Measurements from ENCODE around the gene SLC26A9. TPM values are rescaled to one million over a fixed set of nuclear protein-coding genes. Genes with fewer than 3 reads are reported as not detected.

The SLC26A9 gene, protein sequence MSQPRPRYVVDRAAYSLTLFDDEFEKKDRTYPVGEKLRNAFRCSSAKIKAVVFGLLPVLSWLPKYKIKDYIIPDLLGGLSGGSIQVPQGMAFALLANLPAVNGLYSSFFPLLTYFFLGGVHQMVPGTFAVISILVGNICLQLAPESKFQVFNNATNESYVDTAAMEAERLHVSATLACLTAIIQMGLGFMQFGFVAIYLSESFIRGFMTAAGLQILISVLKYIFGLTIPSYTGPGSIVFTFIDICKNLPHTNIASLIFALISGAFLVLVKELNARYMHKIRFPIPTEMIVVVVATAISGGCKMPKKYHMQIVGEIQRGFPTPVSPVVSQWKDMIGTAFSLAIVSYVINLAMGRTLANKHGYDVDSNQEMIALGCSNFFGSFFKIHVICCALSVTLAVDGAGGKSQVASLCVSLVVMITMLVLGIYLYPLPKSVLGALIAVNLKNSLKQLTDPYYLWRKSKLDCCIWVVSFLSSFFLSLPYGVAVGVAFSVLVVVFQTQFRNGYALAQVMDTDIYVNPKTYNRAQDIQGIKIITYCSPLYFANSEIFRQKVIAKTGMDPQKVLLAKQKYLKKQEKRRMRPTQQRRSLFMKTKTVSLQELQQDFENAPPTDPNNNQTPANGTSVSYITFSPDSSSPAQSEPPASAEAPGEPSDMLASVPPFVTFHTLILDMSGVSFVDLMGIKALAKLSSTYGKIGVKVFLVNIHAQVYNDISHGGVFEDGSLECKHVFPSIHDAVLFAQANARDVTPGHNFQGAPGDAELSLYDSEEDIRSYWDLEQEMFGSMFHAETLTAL
- total RNA-seq, result not detected

DNA sequence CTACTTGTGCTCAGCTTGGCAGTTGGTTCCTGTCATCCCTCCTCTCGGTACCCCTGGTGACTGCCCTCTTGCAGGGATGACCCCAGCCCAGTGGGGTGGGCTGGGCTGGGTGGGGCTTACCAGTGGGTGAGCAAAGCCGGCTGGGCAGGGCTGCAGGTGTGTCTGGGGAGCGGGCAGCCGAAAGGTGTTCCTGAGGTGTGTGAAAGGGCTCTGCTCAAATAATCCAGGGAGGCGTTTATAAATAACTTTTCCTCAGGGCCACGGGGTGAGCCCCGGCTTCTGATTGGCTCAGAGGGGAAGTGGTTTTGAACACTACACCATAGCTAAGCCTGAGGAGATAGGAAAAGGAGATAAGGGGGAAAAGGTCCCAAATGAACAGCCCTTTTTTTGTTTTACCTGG, at the start of gene SLC26A9:
TSS of gene SLC26A9 (minus strand) at position 212 of the 400 bp plus-strand sequence. CDS start 7,636 bp downstream, outside the sequence.
- TF ChIP-seq, protein P1, sequence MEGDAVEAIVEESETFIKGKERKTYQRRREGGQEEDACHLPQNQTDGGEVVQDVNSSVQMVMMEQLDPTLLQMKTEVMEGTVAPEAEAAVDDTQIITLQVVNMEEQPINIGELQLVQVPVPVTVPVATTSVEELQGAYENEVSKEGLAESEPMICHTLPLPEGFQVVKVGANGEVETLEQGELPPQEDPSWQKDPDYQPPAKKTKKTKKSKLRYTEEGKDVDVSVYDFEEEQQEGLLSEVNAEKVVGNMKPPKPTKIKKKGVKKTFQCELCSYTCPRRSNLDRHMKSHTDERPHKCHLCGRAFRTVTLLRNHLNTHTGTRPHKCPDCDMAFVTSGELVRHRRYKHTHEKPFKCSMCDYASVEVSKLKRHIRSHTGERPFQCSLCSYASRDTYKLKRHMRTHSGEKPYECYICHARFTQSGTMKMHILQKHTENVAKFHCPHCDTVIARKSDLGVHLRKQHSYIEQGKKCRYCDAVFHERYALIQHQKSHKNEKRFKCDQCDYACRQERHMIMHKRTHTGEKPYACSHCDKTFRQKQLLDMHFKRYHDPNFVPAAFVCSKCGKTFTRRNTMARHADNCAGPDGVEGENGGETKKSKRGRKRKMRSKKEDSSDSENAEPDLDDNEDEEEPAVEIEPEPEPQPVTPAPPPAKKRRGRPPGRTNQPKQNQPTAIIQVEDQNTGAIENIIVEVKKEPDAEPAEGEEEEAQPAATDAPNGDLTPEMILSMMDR (IDR thresholded peaks at IDR 0.05; ENCODE audit: low read depth), result no peak

DNA sequence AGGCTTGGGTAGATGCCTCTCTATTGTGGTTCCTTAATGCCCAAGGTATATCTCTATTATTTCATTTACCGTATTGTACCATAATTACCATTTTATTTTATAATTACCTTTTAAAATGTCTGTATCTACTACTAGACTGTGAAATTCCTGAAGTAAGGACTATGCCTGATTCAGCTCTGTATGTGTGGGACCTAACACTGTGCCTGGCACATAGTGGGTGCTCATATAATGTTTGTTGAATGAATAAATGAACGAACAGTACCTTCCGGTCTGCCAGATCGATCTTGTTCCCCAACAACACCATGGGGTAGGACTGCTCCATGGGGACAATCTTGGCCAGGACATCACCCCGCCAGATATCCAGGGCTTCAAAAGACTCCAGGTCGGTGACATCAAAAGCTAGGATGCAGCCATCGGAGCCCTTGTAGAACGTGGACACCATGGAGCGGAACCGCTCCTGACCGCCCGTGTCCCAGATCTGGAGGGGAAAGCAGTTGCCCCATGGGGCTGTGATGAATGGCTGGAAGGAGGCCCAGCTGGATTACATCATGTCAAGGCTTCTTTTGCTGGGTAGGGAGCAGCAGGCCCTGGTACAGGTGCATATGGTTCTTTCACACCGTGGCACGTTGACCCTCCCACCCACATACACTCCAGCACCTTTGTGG, 49.1 kb upstream of the SLC26A9 start:
- TF ChIP-seq, protein P1 (IDR thresholded peaks at IDR 0.05; ENCODE audit: low read depth), result no peak

DNA sequence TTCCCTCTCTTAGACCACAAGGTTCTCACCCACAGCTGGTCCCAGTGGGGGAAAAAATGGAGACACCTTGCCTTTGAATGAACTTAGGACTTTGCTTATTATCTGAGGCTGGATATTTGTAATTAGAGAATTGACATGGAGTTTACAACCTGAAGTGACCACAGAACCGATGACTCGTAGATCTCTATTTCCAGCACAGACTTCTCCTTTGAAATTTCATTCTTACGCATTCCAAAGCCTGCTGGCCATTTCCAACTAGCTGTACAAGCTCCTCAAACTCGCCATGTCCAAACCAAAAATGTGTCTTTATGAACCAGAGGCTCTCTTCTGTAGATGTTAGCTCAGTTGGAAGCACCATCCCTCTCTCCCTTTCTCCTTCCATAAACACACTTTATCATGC, 48.0 kb upstream of the SLC26A9 start:
- TF ChIP-seq, protein P1 (IDR thresholded peaks at IDR 0.05; ENCODE audit: low read depth), result no peak

DNA sequence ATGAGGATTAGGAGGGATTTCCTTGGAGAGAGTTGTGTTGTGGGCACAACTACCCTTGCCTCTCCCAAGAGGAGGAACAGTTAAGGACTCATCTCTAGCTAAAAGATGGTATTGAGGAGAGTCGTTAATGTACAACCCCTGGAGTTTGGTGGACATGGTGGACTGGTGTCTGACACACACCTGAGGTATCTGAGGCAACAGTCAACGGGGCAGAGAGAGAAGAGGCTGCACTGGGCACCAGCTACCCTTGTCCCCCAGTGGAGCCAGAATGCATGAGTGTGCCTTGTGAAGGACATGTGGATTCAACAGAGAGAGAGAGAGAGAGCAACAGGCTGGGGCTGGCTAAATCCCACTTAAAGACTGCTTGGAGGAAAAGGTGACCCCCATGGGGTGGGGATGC, 47.0 kb upstream of the SLC26A9 start:
- TF ChIP-seq, protein P1 (IDR thresholded peaks at IDR 0.05; ENCODE audit: low read depth), result no peak

DNA sequence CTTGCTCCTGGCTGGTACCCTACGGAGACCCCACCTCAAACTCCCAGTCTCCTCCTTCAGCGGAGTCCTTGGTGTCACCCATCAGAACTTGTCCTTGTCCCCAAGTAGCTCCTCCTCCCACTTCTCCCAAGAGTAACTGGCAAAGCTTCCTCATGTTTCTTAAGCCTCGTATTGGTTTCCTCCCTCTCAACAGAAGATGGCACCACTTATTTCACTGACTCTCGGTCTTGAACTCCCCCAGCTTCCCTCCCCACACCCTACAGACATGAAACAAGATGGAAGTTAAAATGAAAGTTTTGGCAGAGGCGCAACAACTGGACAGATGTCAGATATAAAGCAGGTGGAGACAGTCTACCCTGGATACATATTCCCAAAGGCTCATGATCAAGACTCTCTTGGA, 46.5 kb upstream of the SLC26A9 start:
- TF ChIP-seq, protein P1 (IDR thresholded peaks at IDR 0.05; ENCODE audit: low read depth), result no peak

DNA sequence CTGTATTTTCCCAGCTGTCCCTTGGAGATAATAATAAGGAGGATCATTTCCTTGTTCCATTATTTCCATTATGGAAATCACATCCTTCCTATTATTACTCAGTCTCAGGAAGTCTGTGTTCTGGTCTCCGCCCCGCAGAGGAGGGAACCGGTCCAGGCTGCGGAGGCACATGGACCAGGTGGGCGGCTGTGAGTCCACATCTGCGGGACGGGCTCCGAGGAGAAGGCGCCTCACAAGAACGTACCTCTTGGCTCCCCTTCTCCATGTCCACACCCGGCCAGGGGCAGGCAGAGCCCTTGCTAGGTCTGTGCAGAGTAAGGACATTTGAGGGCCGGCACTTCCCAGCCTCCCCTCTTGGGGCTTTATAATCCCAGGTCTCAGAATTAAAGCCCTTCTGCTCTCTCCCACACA, 45.3 kb upstream of the SLC26A9 start:
- TF ChIP-seq, protein P1 (IDR thresholded peaks at IDR 0.05; ENCODE audit: low read depth), result no peak

DNA sequence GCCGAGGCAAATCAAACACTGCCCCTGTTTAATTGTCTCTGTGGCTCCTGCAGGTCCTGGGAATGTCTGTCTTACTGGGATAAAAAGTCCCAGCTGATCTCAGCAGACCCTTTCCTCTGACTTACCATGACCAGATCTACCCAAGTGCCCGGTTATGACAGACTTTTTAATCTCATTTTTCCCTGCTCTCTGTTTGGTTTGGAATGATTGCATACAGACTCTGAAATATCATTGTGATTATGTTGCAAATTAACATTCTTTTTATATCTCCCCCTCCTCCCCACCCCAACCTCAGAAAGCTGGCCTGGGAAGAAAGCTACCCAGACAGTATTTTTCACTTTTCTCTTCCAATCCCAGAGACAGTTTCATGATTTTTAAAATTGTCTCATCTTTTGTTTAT, 43.6 kb upstream of the SLC26A9 start:
- TF ChIP-seq, protein P1 (IDR thresholded peaks at IDR 0.05; ENCODE audit: low read depth), result no peak

Data from subcutaneous adipose tissue (tissue), 4 donors.